Keratinocyte (primary cell): ENCODE results near the gene MYL10. TPM values are rescaled to one million over a fixed set of nuclear protein-coding genes. Genes with fewer than 3 reads are reported as not detected.

ENCODE experiments used
- DNase-seq: peaks from one replicate; pipeline ENCODE4 v3.0.0-alpha.2; 2011; ENCODE audit warnings: low read depth, missing footprints, low spot score
- FAIRE-seq: peaks from 2 replicates; lab custom pipeline; 2011; peaks lifted over from hg19 to GRCh38; lab: Jason Lieb, UNC
- H2AFZ ChIP-seq: 2 replicates; pipeline ENCODE4 v1.6.0; 2012; ENCODE audit warnings: low read length, control low read depth, inconsistent platforms; ENCODE audit not compliant: control insufficient read depth
- H3K27ac ChIP-seq: 2 replicates; pipeline ENCODE4 v1.5.1; 2011; ENCODE audit warnings: low read length; ENCODE audit not compliant: control insufficient read depth, insufficient read depth
- H3K27me3 ChIP-seq: 3 replicates; pipeline ENCODE4 v1.6.0; 2011; ENCODE audit warnings: low read length; ENCODE audit not compliant: control insufficient read depth, insufficient read depth; ENCODE audit errors: extremely low read depth
- H3K36me3 ChIP-seq, 2 experiments: 2 replicates in 1 of 2; 3 replicates in 1 of 2; pipeline ENCODE4 v1.5.1; 2011; ENCODE audit warnings: low read length in 2 of 2, mild to moderate bottlenecking in 1 of 2; ENCODE audit not compliant: control insufficient read depth in 2 of 2, insufficient read depth in 2 of 2; ENCODE audit errors: extremely low read depth in 1 of 2
- H3K4me1 ChIP-seq: 3 replicates; pipeline ENCODE4 v1.5.1; 2011; ENCODE audit warnings: low read length; ENCODE audit not compliant: control insufficient read depth, insufficient read depth; ENCODE audit errors: extremely low read depth
- H3K4me2 ChIP-seq: 3 replicates; pipeline ENCODE4 v1.6.0; 2011; ENCODE audit warnings: low read depth, low read length; ENCODE audit not compliant: control insufficient read depth, insufficient read depth; ENCODE audit errors: extremely low read depth
- H3K4me3 ChIP-seq, 3 experiments: fragments of 200-600 bp in 1 of 3; sonication (generic) in 1 of 3; 2 replicates in 2 of 3; 3 replicates in 1 of 3; pipeline ENCODE4 v1.5.1; 2011 to 2016; ENCODE audit warnings: low read length in 3 of 3, mild to moderate bottlenecking in 3 of 3, control low read depth in 2 of 3, inconsistent platforms in 1 of 3, low read depth in 1 of 3, mixed read lengths in 1 of 3, mixed run types in 1 of 3, moderate library complexity in 1 of 3; ENCODE audit not compliant: control insufficient read depth in 2 of 3, insufficient read depth in 2 of 3; ENCODE audit errors: extremely low read depth in 1 of 3
- H3K79me2 ChIP-seq: 2 replicates; pipeline ENCODE4 v1.6.0; 2012; ENCODE audit warnings: low read length; ENCODE audit not compliant: control insufficient read depth, insufficient read depth
- H3K9ac ChIP-seq: 3 replicates; pipeline ENCODE4 v1.6.0; 2011; ENCODE audit warnings: low read length; ENCODE audit not compliant: control insufficient read depth, insufficient read depth; ENCODE audit errors: extremely low read depth
- H3K9me1 ChIP-seq: 3 replicates; pipeline ENCODE4 v1.6.0; 2011; ENCODE audit warnings: low read length; ENCODE audit not compliant: control insufficient read depth, insufficient read depth; ENCODE audit errors: extremely low read depth
- H3K9me3 ChIP-seq: 2 replicates; pipeline ENCODE4 v1.5.1; 2012; ENCODE audit warnings: low read depth, low read length; ENCODE audit not compliant: control insufficient read depth
- H4K20me1 ChIP-seq: 3 replicates; pipeline ENCODE4 v1.6.0; 2011; ENCODE audit warnings: low read length; ENCODE audit not compliant: control insufficient read depth, insufficient read depth; ENCODE audit errors: extremely low read depth
- CTCF ChIP-seq, 3 experiments: IDR thresholded peaks in 1 of 3; conservative IDR thresholded peaks in 1 of 3; optimal IDR thresholded peaks in 1 of 3; 2 replicates in 2 of 3; 3 replicates in 1 of 3; pipeline versions ENCODE3 to v1.5.1; 2011; ENCODE audit warnings: low read length in 3 of 3, mild to moderate bottlenecking in 3 of 3, moderate library complexity in 2 of 3, control low read depth in 1 of 3, inconsistent platforms in 1 of 3; ENCODE audit not compliant: insufficient read depth in 2 of 3; ENCODE audit errors: extremely low read depth in 1 of 3
- EZH2 ChIP-seq: IDR thresholded peaks from one replicate; pipeline ENCODE4 v1.6.1; 2012; ENCODE audit warnings: inconsistent platforms, mild to moderate bottlenecking, low read length, moderate library complexity
- dilution Hi-C: fragments of 300-500 bp; cut with MboI; formaldehyde crosslinking; loops from one replicate; pipeline ENCODE4 v1.7.0; 2020; ENCODE audit warnings: low sequenced_read_pairs; ENCODE audit not compliant: extremely low pct_ligation_motif_present
- polyA plus RNA-seq, 5 experiments: library from polyadenylated mRNA; depleted of rRNA in 3 of 5; stranded (reverse) in 3 of 5; stranded (forward) in 1 of 5; unstranded in 1 of 5; fragments of >200 nt; gene quantifications; 1 replicate in 1 of 5; 2 replicates in 3 of 5; 3 replicates in 1 of 5; pipeline versions ENCODE4 v1.2.1 to v1.2.3, GENCODE V29; 2011 to 2012; ENCODE audit warnings: missing spikeins in 2 of 5, low read depth in 1 of 5, low replicate concordance in 1 of 5

The MYL10 gene
- polyA plus RNA-seq, 1 donor (not counting 4 experiments of a cell fraction or from before 2014, with no cell fraction given), result not detected

- H3K27ac ChIP-seq, result no peak overlapping the region
- no peaks in the 10 kb centered on the region for H3K4me1 ChIP-seq
- FAIRE-seq, result no peak
- dilution Hi-C loops, result no loop called here
- no peak for TF ChIP-seq EZH2
- no peak for TF ChIP-seq CTCF (optimal IDR thresholded peaks at IDR 0.05 in 1 of 3, IDR thresholded peaks at IDR 0.05 in 1 of 3, conservative IDR thresholded peaks at IDR 0.05 in 1 of 3; ENCODE audit: extremely low read depth in 1 of 3, insufficient read depth in 2 of 3, low read length in 3 of 3)
- no peak overlapping the region for H2AFZ ChIP-seq
- no peak for DNase-seq
- H3K4me2 ChIP-seq, result no peak overlapping the region
- H3K9ac ChIP-seq, result no peak overlapping the region
- no peaks in the 10 kb centered on the region for H3K9me3 ChIP-seq
- H3K4me3 ChIP-seq, result no peak overlapping the region
- no peaks in the 10 kb centered on the region for H4K20me1 ChIP-seq
- no peaks in the 10 kb centered on the region for H3K79me2 ChIP-seq
- no peaks in the 10 kb centered on the region for H3K9me1 ChIP-seq
- peaks cover 4% of the 10 kb centered on the region for H3K27me3 ChIP-seq
- H3K36me3 ChIP-seq, result no peaks in the 10 kb centered on the region
Observed at GRCh38 chr7:101590663-101591435, 38.2 kb downstream of the MYL10 start.

GRCh38 chr7:101589976-101590662 is 39.0 kb downstream of the MYL10 start:
- H3K79me2 ChIP-seq, result no peaks in the 10 kb centered on the region
- H3K36me3 ChIP-seq, result no peaks in the 10 kb centered on the region
- no peaks in the 10 kb centered on the region for H3K4me1 ChIP-seq
- dilution Hi-C loops, result no loop called here
- TF ChIP-seq EZH2 (no peak), CTCF (optimal IDR thresholded peaks at IDR 0.05 in 1 of 3, IDR thresholded peaks at IDR 0.05 in 1 of 3, conservative IDR thresholded peaks at IDR 0.05 in 1 of 3; ENCODE audit: extremely low read depth in 1 of 3, insufficient read depth in 2 of 3, low read length in 3 of 3) (no peak)
- H3K27me3 ChIP-seq, result peaks cover 4% of the 10 kb centered on the region
- FAIRE-seq (no peak), DNase-seq (no peak)
- no peaks in the 10 kb centered on the region for H3K9me1 ChIP-seq
- H3K4me3 ChIP-seq, result no peak overlapping the region
- no peak overlapping the region for H3K9ac ChIP-seq
- no peak overlapping the region for H3K4me2 ChIP-seq
- H2AFZ ChIP-seq, result no peak overlapping the region
- H4K20me1 ChIP-seq, result no peaks in the 10 kb centered on the region
- no peaks in the 10 kb centered on the region for H3K9me3 ChIP-seq
- H3K27ac ChIP-seq, result no peak overlapping the region
